ENCODE results near the gene GIGYF1.

DNA sequence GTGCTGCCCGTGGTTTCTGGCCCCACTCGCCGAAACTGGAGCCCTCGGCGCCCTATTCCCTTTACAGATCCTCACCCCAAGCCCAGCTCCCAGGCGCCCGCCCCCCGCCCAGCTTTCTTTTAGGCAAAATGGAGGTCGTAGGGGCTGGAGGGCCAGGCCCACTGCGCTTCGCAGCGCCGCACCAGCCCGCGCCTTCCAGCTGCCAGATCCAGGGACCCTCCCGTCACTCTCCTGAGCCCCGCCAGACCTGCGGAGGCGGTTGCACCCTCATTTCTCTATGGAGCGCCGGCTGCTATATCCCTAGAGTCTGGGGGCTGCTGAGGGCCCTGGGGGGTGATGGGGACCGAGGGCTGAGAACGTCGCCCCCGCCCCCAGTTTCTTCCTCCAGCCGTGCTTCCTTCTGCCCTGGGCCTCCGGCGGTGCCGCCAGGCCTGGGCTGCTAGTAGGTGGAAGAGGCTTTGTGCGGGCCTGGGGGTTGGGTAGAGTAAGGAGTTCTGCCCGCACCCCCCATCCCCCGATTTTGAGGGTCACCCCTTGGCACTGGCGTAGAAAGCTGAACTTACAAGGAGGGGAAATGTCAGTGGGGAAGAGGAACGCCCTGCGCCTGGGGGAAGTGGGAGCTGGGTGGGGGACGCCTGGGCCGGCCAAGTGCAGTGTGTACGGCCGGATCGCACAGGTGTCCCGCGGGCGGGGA lies 19.5 kb downstream of the GIGYF1 start:
- TF ChIP-seq EP300 (IDR thresholded peaks at IDR 0.05) (no peak), POLR2A (IDR thresholded peaks at IDR 0.05) (no peak)
- TF ChIP-seq, protein P1, sequence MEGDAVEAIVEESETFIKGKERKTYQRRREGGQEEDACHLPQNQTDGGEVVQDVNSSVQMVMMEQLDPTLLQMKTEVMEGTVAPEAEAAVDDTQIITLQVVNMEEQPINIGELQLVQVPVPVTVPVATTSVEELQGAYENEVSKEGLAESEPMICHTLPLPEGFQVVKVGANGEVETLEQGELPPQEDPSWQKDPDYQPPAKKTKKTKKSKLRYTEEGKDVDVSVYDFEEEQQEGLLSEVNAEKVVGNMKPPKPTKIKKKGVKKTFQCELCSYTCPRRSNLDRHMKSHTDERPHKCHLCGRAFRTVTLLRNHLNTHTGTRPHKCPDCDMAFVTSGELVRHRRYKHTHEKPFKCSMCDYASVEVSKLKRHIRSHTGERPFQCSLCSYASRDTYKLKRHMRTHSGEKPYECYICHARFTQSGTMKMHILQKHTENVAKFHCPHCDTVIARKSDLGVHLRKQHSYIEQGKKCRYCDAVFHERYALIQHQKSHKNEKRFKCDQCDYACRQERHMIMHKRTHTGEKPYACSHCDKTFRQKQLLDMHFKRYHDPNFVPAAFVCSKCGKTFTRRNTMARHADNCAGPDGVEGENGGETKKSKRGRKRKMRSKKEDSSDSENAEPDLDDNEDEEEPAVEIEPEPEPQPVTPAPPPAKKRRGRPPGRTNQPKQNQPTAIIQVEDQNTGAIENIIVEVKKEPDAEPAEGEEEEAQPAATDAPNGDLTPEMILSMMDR (IDR thresholded peaks at IDR 0.05) = no peak
